GM18868 (cell line): Measurements from ENCODE around the gene TLR8.
"Not testable (repeated sequence)": the region's sequence is repeated elsewhere in the genome, so short reads cannot be mapped to it uniquely, and the experiment has no call there.

Source experiments
- ATAC-seq: cut with Tn5 transposase; IDR thresholded peaks from one replicate; pipeline ENCODE4 v1.9.1; 2021; ENCODE audit warnings: mild to moderate bottlenecking, moderate library complexity; ENCODE audit not compliant: unreplicated experiment

TLR8 gene

DNA sequence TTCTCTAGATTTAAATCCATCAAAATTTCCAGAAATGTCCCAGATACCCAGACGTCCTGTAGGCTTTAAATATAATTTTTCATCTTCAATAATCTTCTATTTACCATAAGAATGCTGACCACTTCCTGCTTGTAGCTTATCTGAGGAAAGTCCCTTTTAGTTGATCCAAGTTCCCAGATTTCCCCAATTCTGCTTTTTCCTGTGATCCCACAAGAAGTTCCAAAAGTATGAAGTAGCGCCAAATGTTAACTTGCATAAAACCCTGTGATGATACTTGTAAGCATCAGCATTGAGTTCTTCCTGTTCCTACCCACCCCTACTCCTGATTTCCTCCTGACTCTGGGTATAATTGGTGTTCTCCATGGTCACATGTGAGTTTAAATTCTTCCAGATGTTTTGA, 10.6 kb upstream of the TLR8 start:
- ATAC-seq, result no peak

DNA sequence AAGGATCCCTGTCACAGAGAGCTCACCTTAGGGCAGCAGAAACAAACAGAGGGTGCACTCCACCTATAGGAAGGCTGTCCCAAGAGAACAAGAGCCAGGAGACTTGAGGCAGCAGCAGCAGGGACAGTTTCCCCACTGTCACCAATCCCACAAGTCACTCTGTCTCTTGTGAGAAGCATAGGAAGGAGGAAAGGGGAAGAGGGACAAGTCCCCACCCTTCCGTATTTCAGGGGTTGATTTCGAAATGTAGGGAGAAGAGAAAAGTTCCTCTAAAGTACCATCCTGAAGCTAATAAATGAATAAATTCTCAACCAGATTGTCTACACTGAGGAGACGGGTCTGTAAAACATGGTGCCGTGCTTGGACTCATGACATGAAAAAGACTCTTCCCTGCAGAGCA, 9.5 kb upstream of the TLR8 start:
- no peak for ATAC-seq

DNA sequence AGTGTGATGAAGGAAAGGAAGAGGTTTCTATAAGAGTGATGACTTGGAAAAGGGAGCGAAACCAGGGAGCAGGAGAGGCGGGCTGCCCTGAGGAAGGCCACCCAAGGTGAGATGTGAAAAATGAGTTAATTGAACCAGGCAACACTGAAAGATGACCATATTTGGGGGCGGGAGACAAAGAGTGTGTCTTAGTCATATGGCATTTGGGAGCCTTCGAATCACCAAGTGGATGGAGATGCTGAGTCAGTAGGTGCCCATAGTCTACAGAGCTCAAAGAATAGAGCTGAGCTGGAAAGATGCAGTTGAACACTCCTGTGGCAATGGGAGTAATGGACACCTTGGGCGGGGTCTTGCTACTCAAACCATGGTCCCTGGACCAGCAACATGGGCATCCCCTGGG, 8.3 kb upstream of the TLR8 start:
- no peak for ATAC-seq

DNA sequence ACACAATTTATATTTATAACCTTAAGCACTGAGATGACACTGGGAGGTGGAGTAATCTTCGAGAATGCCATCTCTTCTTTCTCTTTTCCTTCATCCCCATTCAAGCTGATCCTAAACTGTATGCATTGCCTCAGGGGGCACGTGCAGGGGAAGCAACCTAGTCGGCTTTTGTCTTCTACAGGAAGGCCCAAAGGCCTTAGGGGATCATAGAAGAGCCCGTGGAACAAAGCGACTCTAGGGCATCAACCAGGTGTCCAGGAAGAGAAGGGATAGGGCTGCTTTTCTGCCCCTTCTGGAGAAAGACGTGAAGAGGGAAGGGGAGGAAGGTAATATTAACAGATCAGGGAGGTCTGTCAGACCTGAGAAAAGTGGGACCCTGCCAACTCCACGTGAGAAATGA, 6.9 kb upstream of the TLR8 start:
- no peak for ATAC-seq

DNA sequence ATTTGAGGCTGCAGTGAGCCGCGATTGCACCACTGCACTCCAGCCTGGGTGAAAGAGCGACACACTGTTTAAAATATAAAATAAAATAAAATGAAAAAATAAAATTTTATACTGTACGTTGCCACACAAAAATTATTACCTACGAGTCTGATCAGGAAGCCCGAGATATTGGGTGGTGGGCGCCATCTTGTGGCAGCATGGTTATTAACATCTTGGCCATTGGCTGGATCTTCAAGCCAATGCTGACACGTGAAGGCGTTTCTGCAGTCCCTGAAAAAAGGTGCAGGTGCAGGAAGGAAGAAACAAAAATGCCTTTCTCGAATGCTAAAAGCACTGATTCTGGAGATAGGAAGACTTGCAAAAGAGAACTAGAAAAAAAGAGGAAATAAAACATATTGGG, 4.9 kb upstream of the TLR8 start:
- no peak for ATAC-seq

DNA sequence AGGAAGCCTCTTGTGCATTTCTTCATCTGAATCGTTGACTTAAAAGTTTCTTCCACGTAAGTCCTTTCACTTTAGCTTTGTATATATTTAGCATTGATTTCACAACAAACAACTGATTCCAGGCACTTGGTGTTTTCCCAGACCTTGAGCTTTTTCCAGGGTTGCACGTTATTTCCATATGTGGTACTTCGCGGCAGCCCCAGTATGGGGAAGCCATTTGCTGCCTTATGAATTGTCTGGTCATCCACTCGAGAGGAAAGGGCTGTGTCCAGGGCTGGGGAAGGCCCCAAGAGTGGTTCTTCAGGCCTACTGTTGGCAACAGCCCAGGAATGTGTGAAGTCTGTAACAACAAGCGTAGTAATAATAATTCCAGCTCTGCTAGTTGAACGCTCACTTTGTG, 2.8 kb upstream of the TLR8 start:
- no peak for ATAC-seq

DNA sequence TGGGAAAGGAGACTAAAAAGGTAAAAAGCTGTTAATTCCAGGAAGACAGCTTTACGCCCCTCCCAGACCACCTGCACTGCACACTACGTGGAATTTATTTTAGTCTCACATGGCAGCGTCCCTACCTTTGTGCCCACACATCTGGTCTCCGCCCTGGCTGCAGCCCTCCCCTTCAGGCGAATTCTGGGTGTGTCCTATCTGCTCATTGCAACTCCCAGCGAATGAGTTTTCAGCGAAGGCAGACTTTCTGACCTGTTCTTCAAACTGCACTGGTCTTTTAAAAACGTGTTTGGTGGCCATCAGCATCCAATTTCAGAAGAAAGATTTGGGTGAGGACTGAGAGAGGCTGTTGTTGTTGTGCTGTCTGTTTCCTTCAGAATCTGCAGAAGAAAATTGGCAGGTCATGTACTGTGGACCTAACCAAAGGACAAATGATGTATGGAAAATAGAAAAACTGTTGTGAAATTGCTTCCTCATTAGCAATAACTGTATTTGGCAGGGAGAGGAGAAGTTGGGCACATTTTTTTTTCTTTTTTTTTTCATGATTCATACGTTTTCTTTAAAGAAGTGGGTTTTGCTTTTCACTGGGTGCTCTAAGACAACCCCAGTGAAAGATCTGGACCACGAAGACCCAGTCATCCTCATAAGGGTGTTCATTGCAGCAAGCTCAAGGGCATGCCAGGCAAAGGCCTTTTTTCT, 4.2 kb downstream of the TLR8 start:
- ATAC-seq, result no peak

DNA sequence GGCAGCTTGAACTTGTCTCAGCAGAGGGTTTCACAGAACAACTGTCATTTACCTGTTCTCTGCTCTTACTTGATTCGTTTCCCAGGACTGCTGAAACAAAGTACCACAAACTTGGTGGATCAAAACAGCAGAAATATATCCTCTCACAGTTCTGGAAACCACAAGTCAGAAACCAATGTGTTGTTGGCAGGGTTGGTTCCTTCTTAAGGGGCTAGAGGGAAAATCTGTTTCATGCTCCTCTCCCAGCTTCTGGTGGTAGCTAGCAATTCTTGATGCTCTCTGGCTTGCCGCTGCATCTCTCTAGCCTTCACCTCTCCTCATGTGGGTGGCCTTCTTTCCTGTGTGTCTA, 4.7 kb downstream of the TLR8 start:
- no peak for ATAC-seq

DNA sequence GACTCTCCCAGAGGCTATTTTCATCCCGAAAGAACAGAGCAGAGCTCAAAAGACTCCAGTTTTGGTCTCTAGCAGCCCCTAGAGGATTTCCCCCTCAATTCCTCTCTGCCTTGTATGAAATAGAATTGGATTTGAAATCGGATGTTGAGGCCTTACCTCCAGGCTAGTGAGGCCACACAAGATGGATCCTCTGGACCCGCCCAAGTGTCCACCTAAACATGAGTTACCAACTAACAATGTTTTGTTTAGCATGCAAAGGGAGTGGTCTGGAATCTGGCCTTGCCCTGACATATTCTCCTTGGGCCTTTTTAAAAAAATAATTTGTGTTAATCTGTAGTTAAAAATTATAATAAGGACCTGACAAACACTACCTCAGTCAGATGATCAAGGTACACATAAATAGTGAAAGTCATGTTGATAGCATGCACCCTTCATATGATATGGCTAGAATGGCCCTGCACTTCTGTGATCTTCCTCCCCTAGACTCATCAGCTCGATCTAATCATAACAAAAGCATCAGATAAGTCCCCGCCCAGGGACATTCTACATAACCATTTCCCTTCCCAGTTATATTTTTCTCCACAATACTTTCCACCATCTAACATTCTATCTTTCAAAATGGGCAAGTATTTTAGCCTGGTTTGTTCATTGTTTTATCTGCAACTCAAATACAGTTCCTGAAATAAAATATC, 6.5 kb downstream of the TLR8 start:
- no peak for ATAC-seq

DNA sequence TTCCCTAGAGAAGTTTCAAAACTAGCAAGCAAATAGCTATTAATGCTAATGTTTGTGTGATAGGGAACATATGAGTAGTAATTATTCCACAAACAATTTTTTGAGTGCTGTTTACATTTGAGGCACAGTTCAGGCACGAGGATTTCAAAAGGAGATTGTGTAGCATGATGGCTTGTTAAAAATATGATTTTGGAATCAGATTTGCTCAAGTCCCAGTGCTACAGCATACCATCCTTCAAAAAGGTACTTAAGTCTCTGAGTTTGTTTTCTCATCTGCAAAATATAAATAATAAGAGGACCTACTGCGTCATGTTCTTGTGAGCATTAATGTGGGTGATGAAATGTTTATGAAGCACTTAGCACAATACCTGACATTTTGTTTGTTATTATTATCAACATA, 11.3 kb downstream of the TLR8 start:
- no peak for ATAC-seq

DNA sequence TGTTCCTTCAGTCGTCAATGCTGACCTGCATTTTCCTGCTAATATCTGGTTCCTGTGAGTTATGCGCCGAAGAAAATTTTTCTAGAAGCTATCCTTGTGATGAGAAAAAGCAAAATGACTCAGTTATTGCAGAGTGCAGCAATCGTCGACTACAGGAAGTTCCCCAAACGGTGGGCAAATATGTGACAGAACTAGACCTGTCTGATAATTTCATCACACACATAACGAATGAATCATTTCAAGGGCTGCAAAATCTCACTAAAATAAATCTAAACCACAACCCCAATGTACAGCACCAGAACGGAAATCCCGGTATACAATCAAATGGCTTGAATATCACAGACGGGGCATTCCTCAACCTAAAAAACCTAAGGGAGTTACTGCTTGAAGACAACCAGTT, 12.6 kb downstream of the TLR8 start:
- no peak for ATAC-seq

DNA sequence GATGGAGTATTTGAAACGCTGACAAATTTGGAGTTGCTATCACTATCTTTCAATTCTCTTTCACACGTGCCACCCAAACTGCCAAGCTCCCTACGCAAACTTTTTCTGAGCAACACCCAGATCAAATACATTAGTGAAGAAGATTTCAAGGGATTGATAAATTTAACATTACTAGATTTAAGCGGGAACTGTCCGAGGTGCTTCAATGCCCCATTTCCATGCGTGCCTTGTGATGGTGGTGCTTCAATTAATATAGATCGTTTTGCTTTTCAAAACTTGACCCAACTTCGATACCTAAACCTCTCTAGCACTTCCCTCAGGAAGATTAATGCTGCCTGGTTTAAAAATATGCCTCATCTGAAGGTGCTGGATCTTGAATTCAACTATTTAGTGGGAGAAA, 13.2 kb downstream of the TLR8 start:
- no peak for ATAC-seq

DNA sequence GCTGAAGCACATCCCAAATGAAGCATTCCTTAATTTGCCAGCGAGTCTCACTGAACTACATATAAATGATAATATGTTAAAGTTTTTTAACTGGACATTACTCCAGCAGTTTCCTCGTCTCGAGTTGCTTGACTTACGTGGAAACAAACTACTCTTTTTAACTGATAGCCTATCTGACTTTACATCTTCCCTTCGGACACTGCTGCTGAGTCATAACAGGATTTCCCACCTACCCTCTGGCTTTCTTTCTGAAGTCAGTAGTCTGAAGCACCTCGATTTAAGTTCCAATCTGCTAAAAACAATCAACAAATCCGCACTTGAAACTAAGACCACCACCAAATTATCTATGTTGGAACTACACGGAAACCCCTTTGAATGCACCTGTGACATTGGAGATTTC, 14.6 kb downstream of the TLR8 start:
- no peak for ATAC-seq

DNA sequence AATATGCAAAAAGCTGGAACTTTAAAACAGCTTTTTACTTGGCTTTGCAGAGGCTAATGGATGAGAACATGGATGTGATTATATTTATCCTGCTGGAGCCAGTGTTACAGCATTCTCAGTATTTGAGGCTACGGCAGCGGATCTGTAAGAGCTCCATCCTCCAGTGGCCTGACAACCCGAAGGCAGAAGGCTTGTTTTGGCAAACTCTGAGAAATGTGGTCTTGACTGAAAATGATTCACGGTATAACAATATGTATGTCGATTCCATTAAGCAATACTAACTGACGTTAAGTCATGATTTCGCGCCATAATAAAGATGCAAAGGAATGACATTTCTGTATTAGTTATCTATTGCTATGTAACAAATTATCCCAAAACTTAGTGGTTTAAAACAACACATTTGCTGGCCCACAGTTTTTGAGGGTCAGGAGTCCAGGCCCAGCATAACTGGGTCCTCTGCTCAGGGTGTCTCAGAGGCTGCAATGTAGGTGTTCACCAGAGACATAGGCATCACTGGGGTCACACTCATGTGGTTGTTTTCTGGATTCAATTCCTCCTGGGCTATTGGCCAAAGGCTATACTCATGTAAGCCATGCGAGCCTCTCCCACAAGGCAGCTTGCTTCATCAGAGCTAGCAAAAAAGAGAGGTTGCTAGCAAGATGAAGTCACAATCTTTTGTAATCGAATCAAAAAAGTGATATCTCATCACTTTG, 15.6 kb downstream of the TLR8 start:
- ATAC-seq, result no peak

DNA sequence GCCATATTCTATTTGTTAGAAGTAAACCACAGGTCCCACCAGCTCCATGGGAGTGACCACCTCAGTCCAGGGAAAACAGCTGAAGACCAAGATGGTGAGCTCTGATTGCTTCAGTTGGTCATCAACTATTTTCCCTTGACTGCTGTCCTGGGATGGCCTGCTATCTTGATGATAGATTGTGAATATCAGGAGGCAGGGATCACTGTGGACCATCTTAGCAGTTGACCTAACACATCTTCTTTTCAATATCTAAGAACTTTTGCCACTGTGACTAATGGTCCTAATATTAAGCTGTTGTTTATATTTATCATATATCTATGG, 16.1 kb downstream of the TLR8 start:
- ATAC-seq, result no peak

DNA sequence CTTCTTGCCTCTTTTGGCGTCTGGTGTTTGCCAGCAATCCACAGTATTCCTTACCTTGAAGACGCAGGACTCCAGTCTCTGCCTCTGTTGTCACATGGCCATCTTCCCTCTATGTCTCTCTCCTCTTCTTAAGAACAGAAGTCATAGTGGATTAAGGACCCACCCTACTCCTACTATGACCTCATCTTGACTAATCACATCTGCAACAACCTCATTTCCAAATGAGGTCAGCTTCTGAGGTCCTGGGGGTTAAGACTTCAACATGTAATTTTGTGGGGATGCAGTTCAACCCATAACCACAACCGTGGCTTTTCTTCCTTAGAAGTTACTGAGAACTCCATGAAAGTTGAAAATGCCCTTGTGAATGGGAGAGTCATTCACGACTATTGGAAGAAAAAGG, 23.3 kb downstream of the TLR8 start:
- ATAC-seq, result no peak

DNA sequence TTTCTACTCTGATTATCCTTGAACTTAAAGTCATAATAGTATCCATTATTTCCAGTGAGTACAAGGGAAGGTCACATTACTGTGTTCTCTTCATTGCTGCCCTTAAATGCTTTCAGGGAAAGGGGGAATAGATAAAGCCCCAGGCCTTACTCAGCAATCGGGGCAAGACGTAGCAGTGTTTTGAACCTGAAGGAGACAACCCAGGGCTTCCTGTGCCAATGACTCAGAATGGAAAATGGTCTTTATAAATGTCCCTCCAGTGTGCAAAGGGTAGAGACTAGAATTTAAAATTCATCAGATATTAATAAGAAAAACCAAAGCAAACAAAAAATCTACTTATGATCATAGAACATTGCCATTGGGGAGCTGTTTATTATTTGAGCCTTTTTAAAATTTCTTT, 23.7 kb downstream of the TLR8 start:
- no peak for ATAC-seq

DNA sequence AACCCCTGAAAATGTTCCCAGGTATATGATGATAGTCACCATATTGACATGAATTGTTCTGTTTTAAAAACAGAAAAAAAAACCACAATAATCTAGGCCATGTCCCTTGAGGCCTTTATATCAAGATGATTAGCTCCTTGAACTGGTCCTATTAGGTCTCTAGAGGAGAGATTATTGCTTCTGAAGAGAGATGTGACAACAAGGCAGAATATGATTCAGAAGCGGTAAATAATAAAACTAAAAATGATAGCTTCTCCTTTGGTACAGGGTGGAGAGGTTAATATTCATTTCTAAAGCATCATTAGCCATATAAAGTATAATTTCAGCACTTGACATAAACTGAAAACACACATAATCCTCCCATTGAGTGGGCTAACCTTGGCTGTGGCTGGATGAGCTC, 25.8 kb downstream of the TLR8 start:
- ATAC-seq, result no peak

DNA sequence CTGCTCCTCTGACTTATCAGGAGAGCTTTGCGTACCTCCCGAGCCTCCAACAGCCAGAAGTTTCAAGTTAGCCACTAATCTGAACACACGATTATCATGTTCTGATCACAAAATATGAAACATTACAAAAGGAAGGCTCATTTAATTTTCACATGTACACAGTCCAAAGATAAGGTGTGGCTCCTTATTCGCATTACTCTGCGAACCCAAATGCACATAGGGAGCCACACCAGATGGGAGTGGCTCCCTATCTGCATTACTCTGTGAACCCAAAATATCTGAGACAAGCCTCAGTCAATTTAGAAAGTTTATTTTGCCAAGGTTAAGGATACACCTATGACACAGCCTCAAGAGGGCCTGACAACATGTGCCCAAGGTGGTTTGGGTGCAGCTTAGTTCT, 28.4 kb downstream of the TLR8 start:
- ATAC-seq, result no peak

DNA sequence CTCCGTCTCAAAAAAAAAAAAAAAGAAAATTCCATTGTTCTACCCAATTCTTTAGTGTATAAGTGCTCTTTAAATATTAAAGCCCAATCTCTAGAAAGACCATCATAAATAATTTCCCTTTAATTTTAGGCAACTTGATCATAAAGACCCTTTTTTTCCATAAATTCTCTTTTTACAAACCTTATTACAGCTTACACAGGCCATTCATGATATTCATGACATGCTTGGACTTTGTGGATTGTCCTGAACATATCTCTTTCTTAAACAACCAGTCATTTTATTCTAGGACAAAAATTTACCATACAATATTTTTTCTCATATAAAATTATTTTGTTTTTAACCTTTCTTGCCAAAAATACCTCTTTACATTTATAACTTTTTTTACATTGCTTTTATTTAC, 30.5 kb downstream of the TLR8 start:
- no peak for ATAC-seq

DNA sequence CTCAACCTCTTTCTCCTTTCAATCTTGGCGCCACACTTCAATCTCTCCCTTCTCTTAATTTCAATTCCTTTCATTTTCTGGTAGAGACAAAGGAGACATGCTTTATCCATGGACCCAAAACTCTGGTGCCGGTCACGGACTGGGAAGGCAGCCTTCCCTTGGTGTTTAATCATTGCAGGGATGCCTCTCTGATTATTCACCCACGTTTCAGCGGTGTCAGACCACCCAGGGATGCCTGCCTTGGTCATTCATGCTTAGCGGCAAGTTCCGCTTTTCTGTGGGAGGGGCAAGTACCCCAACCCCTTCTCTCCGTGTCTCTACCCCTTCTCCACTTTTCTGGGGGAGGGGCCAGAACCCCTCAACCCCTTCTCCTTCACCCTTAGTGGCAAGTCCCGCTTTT, 34.1 kb downstream of the TLR8 start:
- ATAC-seq, result not testable (repeated sequence)

DNA sequence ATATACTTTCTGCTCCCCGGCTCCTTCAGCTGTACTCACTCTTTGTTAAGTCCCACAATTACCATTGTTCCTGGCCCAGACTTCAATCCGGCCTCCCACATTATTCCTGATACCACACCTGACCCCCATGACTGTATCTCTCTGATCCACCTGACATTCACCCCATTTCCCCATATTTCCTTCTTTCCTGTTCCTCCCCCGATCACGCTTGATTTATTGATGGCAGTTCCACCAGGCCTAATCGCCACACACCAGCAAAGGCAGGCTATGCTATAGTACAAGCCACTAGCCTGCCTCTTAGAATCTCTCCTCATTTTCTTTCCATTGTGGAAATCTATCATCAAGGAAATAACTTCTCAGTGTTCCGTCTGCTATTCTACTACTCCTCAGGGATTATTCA, 37.2 kb downstream of the TLR8 start:
- not testable (repeated sequence) for ATAC-seq

DNA sequence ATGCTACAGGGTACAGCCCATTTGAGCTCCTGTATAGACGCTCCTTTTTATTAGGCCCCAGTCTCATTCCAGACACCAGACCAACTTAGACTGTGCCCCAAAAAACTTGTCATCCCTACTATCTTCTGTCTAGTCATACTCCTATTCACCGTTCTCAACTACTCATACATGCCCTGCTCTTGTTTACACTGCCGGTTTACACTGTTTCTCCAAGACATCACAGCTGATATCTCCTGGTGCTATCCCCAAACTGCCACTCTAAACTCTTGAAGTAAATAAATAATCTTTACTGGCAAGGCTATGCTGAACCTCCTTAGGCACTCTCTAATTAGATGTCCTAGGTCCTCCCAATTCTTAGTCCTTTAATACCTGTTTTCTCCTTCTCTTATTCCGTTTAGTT, 38.0 kb downstream of the TLR8 start:
- not testable (repeated sequence) for ATAC-seq
